Caco-2 (cell line): ENCODE results near the gene NEB. TPM values are rescaled to one million over a fixed set of nuclear protein-coding genes. Genes with fewer than 3 reads are reported as not detected.

Experiments used
- BruUV-seq: library from RNA; stranded (reverse); fragments of 400-500 nt; replicated peaks from 2 replicates; lab custom pipeline; 2021; lab: Mats Ljungman, UMichigan
- CTCF ChIA-PET: fragments of 300-600 bp; sonication (Branson Sonifier 250); formaldehyde crosslinking; loops from one replicate; lab custom pipeline; 2022; ENCODE audit warnings: antibody characterized with exemption; lab: Charles Lee
- POLR2A ChIA-PET: fragments of 300-600 bp; sonication (Branson Sonifier 250); formaldehyde crosslinking; loops from one replicate; lab custom pipeline; 2022; ENCODE audit warnings: antibody characterized with exemption; lab: Charles Lee
- DNase-seq, 2 experiments: peaks; one replicate each; pipeline versions ENCODE4 v3.0.0 to v3.0.0-alpha.2; 2020 to 2022
- H3K27me3 ChIP-seq: replicated peaks from 2 replicates; pipeline ENCODE4 v1.6.0; 2011; ENCODE audit warnings: low read length; ENCODE audit not compliant: control insufficient read depth, insufficient read depth
- H3K36me3 ChIP-seq: 2 replicates; pipeline ENCODE4 v1.5.1; 2011; ENCODE audit warnings: low read length; ENCODE audit not compliant: control insufficient read depth, insufficient read depth
- H3K4me1 ChIP-seq: fragments of 250-450 bp; sonication (Bioruptor Pico); 2 replicates; pipeline ENCODE4 v1.5.1; 2020; ENCODE audit warnings: mild to moderate bottlenecking
- H3K4me3 ChIP-seq: 2 replicates; pipeline ENCODE4 v1.5.1; 2011; ENCODE audit warnings: low read depth, mild to moderate bottlenecking, control low read depth, low read length
- H3K9me3 ChIP-seq: fragments of 250-450 bp; sonication (Bioruptor Pico); 2 replicates; pipeline ENCODE4 v1.5.1; 2020; ENCODE audit warnings: mild to moderate bottlenecking, moderate library complexity
- H3K27ac Mint-ChIP-seq: one replicate; pipeline ENCODE4 v1.8.0; 2022; ENCODE audit warnings: mixed read lengths; ENCODE audit not compliant: unreplicated experiment
- H3K27me3 Mint-ChIP-seq: one replicate; pipeline ENCODE4 v1.8.0; 2022; ENCODE audit warnings: mixed read lengths; ENCODE audit not compliant: insufficient read depth, unreplicated experiment
- H3K36me3 Mint-ChIP-seq: one replicate; pipeline ENCODE4 v1.8.0; 2022; ENCODE audit warnings: mild to moderate bottlenecking, mixed read lengths; ENCODE audit not compliant: insufficient read depth, unreplicated experiment
- H3K4me1 Mint-ChIP-seq: one replicate; pipeline ENCODE4 v1.8.0; 2022; ENCODE audit warnings: low read depth, mixed read lengths; ENCODE audit not compliant: unreplicated experiment
- H3K4me3 Mint-ChIP-seq: one replicate; pipeline ENCODE4 v1.8.0; 2022; ENCODE audit warnings: mild to moderate bottlenecking, moderate library complexity, mixed read lengths; ENCODE audit not compliant: unreplicated experiment
- H3K9me3 Mint-ChIP-seq: one replicate; pipeline ENCODE4 v1.8.0; 2022; ENCODE audit warnings: mixed read lengths; ENCODE audit not compliant: unreplicated experiment
- intact Hi-C: fragments of 100-400 bp; cut with micrococcal nuclease; formaldehyde crosslinking; loops from one replicate; pipeline ENCODE4 v1.10.0; 2022; ENCODE audit not compliant: unreplicated experiment
- total RNA-seq: library from RNA; stranded (reverse); gene quantifications from 2 replicates; pipeline ENCODE4 v1.2.3, GENCODE V29; 2022
- TF ChIP-seq, protein P1 (sequence below), 2 experiments: fragments of 200-600 bp in 1 of 2; IDR thresholded peaks; 1 replicate in 1 of 2; 2 replicates in 1 of 2; pipeline versions ENCODE4 v1.5.1 to v1.8.0; 2011 to 2022; ENCODE audit warnings: antibody characterized with exemption in 1 of 2, control low read depth in 1 of 2, inconsistent platforms in 1 of 2, low read depth in 1 of 2, low read length in 1 of 2, mild to moderate bottlenecking in 1 of 2, moderate library complexity in 1 of 2; ENCODE audit not compliant: insufficient read depth in 1 of 2, severe bottlenecking in 1 of 2, unreplicated experiment in 1 of 2

The NEB gene
- total RNA-seq, 1 experiment from 2014 or later, result 14.7 TPM

DNA sequence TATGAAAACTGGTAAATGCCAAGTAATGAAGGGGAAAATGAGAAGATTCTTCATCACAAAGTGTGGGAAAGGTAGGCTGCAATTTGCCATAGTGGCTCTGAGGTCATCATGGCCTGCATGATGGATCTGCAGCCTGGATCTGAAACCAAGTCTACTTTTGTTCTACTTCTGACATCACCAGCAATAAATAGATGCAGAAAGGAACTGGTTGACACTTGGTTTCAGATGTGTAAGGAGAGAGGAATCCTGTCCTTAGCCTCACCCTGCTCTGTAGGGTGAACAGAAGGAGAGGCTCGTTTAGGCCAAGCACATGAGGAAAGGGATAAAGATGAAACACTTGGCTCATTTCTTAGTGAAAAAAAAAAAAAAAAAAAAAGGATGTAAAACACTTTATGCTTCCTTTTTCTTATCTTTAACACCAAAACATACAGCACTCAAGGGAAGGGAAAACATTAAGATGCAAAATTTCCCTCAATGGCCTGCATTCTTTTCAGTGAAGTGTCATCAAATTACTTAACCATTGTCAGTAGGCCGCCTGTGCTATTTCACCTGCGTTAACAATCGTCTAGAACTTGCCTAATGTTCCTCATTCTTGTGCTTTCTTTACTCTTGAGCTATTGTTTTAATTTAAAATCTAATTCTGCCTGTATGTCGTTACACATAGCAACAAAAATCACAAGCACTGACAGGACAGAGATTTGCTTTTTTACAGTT lies 3.9 kb downstream of the NEB start:
- Histone ChIP-seq H3K27me3 (no peaks in the 10 kb centered on the region), H3K36me3 (no peaks in the 10 kb centered on the region), H3K4me1 (no peaks in the 10 kb centered on the region), H3K4me3 (no peak overlapping the region), H3K9me3 (no peaks in the 10 kb centered on the region)
- DNase-seq, result no peak
- H3K4me3 Mint-ChIP-seq, result no peak overlapping the region
- POLR2A ChIA-PET, result no interaction called here
- no TSS peak for BruUV-seq
- no peaks in the 10 kb centered on the region for H3K27me3 Mint-ChIP-seq
- no peaks in the 10 kb centered on the region for H3K36me3 Mint-ChIP-seq
- CTCF ChIA-PET, result no interaction called here
- H3K4me1 Mint-ChIP-seq, result no peaks in the 10 kb centered on the region
- intact Hi-C loops, result no loop called here
- no peaks in the 10 kb centered on the region for H3K9me3 Mint-ChIP-seq
- no peak overlapping the region for H3K27ac Mint-ChIP-seq
- TF ChIP-seq, protein P1, sequence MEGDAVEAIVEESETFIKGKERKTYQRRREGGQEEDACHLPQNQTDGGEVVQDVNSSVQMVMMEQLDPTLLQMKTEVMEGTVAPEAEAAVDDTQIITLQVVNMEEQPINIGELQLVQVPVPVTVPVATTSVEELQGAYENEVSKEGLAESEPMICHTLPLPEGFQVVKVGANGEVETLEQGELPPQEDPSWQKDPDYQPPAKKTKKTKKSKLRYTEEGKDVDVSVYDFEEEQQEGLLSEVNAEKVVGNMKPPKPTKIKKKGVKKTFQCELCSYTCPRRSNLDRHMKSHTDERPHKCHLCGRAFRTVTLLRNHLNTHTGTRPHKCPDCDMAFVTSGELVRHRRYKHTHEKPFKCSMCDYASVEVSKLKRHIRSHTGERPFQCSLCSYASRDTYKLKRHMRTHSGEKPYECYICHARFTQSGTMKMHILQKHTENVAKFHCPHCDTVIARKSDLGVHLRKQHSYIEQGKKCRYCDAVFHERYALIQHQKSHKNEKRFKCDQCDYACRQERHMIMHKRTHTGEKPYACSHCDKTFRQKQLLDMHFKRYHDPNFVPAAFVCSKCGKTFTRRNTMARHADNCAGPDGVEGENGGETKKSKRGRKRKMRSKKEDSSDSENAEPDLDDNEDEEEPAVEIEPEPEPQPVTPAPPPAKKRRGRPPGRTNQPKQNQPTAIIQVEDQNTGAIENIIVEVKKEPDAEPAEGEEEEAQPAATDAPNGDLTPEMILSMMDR (IDR thresholded peaks at IDR 0.05; ENCODE audit: insufficient read depth in 1 of 2, low read depth in 1 of 2, low read length in 1 of 2, severe bottlenecking in 1 of 2, unreplicated experiment in 1 of 2), result no peak

DNA sequence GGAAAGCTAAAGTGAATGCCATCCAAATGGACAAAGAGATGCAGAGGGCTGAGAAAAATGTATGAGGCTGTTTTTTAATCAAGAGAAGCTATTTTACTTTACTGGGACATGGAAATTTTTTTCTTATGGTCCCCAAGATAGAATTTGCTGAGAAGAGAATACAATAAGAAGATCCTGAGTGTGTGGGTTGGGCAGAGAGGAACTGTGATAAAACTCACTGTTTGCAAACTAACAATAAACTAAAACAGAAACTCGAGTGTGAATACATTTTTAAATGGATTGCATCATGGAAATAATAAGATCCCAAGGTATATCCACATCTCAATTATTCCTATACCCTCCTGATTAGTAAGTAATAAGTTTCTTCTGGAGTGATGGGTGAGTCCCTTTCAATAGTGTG lies 4.4 kb downstream of the NEB start:
- H3K9me3 Mint-ChIP-seq, result no peaks in the 10 kb centered on the region
- ChIA-PET CTCF (no interaction called here), POLR2A (no interaction called here)
- H3K4me3 ChIP-seq, result no peak overlapping the region
- H3K4me1 ChIP-seq, result no peaks in the 10 kb centered on the region
- no peaks in the 10 kb centered on the region for H3K27me3 Mint-ChIP-seq
- no peak for DNase-seq
- TF ChIP-seq, protein P1 (IDR thresholded peaks at IDR 0.05; ENCODE audit: insufficient read depth in 1 of 2, low read depth in 1 of 2, low read length in 1 of 2, severe bottlenecking in 1 of 2, unreplicated experiment in 1 of 2), result no peak
- H3K9me3 ChIP-seq, result no peaks in the 10 kb centered on the region
- no TSS peak for BruUV-seq
- H3K27ac Mint-ChIP-seq, result no peak overlapping the region
- H3K4me1 Mint-ChIP-seq, result no peaks in the 10 kb centered on the region
- no peaks in the 10 kb centered on the region for H3K36me3 Mint-ChIP-seq
- intact Hi-C loops, result loop anchor here (2.0 kb wide), 1 partner anchor 63 kb away; no protein-coding TSS in a partner anchor
- H3K4me3 Mint-ChIP-seq, result no peak overlapping the region
- no peaks in the 10 kb centered on the region for H3K36me3 ChIP-seq
- H3K27me3 ChIP-seq, result no peaks in the 10 kb centered on the region

DNA sequence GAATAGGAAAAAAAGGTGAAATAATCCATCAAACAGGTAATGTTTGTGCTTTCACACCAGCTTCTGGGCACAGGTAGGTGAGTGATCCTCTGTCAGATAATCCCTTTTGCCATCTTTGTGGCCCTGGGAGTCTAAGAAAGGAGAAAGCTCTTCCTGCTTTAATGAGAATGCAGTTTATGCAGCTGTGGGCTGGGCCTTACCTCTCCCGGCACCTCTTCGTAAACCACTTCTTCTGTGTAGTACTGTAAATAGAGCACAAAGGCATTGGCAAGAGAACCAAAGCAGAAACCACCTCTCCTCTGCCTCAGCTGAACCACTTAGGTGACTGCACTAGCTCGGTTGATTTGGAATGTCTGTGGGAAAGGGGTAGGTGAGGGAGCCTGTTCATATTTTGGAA lies 4.9 kb downstream of the NEB start:
- POLR2A ChIA-PET, result no interaction called here
- Mint-ChIP-seq H3K4me3 (no peak overlapping the region), H3K36me3 (no peaks in the 10 kb centered on the region), H3K27me3 (no peaks in the 10 kb centered on the region), H3K27ac (no peak overlapping the region), H3K4me1 (no peaks in the 10 kb centered on the region), H3K9me3 (no peaks in the 10 kb centered on the region)
- Histone ChIP-seq H3K27me3 (no peaks in the 10 kb centered on the region), H3K4me3 (no peak overlapping the region), H3K9me3 (no peaks in the 10 kb centered on the region), H3K4me1 (no peaks in the 10 kb centered on the region), H3K36me3 (no peaks in the 10 kb centered on the region)
- TF ChIP-seq, protein P1 (IDR thresholded peaks at IDR 0.05; ENCODE audit: insufficient read depth in 1 of 2, low read depth in 1 of 2, low read length in 1 of 2, severe bottlenecking in 1 of 2, unreplicated experiment in 1 of 2), result no peak
- DNase-seq, result no peak
- CTCF ChIA-PET, result no interaction called here
- no TSS peak for BruUV-seq
- intact Hi-C loops, result loop anchor here (2.0 kb wide), 1 partner anchor 63 kb away; no protein-coding TSS in a partner anchor
